ENCODE measurements around the gene PVALB. TPM values are rescaled to one million over a fixed set of nuclear protein-coding genes. Genes with fewer than 3 reads are reported as not detected.

Gene PVALB
- total RNA-seq, 1 donor from 2014 or later = not detected

DNA sequence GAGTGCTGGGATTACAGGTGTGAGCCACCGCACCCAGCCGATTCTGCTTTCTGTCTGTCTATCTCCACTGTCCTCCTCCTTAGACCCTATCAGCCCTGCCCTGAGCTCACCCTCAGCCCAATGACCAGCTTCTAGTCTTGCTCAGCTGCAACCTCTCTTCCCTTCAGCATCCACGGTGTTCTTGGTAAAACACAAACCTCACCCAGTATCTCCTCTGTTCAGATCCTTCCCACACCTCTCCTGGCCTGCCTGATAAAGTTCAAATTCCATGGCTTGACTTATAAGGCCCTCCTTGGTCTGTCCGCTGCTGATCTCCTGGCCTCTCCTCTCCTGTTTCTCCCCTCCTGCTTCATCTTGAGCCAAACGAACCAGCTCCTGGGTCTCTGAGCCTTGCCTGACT is 29.4 kb upstream of the PVALB start:
- no peak for DNase-seq

DNA sequence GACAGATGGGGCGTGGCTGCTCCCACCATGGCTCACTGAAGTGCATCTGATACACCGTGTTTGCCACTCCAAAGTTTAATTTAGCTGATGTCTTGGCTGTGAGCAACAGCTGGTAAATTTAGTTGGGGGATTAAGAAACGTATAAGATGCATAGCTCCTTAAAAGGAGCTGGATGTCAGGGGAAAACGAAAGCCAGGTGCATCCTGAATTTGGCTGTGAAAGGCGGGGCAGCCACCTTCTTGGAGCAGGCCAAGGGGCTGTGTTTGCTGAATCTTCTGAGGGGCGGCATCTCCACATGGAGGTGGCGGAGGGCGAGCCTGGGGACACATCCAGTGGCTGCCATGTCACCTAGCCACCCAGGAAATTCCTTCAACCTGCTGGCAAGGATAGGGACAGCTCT is 23.3 kb upstream of the PVALB start:
- no peak for DNase-seq

DNA sequence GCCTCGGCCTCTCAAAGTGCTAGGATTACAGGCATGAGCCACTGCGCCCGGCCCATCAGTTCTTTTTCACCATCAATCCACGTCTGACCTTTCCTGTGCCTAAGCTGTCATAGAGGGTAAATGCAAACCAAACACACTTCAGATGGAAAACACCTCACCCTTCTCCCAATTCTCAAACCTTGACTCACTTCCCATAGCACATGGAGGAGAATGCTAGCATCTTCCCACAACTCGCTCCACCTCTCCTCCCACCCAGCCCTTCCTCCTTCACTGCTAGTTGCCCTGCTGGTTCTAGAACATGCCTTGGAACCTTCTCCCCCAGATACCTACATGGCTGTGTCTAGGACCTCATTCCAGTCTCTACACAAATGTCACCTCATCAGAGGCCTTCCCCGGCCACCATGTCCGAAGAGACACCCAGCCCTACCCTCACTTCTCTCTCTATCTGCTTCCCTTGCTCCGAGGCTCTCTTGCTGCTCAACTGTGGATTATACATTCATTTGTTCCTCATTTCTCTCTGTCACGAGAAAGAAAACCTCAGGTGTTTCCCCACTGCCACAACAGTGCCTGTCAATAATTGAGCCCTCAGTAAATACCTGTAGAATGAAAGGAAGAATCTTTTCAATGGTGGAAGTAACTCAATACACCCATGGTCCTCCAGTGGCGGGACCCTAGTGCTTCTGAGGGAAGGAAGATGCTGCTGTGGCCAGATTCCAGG is 22.7 kb upstream of the PVALB start:
- no peak for DNase-seq

DNA sequence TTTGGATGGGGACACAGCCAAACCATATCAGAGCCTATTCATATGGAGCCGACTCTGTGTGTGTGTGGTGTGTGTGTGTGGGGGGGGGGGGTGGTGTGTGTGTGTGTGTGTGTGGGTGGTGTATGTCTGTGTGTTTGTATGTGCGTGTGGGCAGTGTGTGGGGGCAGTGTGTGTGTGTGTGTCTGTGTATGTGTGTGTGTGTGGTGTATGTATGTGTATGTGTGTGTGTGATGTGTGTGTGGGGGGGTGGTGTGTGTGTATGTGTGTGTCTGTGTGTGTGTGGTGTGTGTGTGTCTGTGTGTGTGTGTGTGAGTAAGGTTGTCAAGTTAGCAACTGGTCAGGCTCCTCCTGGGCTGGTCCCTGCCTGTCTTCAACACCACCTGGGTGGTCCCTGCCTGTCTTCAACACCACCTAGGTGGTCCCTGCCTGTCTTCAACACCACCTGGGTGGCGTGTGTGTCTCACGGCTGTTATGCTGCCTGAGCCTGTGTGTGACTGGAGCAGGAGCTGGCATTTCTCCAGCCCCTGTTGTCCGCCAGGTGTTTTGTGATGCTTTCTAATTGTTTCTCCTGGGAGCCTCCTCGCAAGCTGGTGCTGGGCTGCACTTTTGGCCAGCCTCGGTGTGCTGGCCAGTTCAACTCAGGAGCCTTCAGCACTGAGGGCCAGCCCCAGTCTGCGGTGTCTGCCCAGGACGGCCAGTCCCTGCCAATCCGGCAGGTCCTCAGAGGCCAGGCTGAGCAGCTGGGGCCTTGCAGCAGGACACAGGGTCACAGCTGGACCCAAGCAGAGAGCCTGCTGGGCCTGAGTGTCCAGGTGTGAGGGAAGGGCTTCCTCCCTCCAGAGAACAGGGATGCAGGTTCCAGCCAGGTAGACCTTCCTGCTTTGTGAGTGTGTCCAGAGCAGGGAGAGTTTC is 21.5 kb upstream of the PVALB start:
- no peak for DNase-seq

DNA sequence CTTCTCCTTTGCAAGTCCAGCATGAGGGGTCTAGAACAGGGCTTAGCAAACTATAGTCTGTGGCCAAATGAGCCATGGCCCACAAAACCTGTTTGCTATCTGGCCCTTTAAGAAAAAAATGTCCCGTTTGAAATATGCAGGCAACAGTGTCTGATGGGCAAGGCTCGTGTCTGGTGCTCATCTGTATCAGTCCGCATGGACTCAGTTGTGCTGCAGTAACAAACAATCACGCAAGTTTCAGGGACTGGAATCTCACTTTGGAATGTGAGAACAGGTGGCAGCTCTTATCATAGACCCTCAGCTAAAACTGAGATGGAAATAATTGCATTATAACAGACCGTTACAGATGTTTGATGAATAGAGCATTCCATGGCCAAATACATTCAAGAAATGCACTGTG is 19.1 kb upstream of the PVALB start:
- no peak for DNase-seq

DNA sequence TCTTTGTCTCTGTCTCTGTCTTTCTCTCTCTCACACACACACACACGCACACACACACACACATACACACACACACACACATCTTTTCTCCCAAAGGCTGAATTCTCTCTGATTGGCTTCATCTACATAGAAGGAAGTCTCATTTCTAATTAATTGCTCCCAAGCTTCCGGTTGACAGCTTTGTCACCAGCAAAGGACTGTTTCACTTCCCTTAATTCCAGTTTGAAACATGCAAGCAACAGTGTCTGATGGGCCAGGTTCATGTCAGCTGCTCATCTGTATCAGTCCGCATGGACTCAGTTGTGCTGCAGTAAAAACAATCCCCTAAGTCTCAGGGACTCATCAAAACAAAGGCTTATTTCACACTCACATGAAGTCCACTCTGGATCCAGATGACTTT is 16.2 kb upstream of the PVALB start:
- DNase-seq = no peak

DNA sequence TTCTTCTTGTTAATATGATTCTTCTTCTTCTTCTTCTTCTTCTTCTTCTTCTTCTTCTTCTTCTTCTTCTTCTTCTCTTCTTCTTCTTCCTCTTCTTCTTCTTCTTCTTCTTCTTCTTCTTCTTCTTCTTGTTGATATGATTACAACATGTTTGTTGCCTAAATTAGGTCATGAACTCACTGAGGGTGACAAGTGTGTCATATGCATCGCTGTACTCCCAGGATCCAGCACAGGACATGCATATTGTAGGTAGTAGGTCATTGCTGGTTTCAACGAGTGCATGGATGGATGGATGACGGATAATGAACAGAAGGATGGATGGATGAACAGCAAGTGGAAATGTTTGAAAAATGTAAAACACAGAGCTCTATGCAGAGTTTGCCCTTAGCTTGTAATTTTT is 14.9 kb upstream of the PVALB start:
- no peak for DNase-seq

DNA sequence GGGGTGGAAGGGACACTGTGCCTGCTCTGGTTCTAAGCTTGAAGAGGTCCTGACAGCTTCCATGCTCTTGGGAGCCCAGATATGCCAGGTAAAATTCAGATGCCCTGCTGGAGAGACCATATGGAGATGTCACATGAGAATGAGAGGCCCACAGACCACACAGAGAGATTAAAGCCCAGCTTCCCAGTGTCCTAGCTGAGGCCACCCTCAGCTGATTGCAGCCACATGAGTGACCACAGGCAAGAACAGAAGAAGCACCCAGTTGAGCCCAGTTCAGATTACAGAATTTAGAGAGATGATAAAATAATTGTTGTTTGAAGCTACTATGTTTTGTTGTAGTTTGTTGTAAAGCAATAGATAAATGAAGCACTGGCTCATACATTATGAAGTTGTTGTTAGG is 14.4 kb upstream of the PVALB start:
- DNase-seq = no peak

DNA sequence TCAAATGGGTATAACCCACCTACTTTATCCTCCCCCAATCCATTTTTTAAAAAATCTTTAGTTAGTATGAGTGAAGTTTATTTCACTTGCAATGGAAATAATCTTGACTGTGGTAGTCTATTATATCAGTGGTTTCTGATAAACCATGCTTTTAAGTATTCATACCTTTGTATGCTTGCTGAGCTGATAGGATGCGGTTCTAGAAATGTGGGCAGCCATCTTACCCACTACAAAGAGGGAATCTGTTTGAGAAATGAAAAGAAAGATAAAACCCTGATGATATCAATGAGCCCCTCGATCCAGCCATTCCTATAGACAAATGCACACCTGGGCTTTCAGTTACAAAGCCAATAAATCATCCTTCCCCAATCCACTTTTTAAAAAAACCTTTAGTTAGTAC is 13.8 kb upstream of the PVALB start:
- no peak for DNase-seq

DNA sequence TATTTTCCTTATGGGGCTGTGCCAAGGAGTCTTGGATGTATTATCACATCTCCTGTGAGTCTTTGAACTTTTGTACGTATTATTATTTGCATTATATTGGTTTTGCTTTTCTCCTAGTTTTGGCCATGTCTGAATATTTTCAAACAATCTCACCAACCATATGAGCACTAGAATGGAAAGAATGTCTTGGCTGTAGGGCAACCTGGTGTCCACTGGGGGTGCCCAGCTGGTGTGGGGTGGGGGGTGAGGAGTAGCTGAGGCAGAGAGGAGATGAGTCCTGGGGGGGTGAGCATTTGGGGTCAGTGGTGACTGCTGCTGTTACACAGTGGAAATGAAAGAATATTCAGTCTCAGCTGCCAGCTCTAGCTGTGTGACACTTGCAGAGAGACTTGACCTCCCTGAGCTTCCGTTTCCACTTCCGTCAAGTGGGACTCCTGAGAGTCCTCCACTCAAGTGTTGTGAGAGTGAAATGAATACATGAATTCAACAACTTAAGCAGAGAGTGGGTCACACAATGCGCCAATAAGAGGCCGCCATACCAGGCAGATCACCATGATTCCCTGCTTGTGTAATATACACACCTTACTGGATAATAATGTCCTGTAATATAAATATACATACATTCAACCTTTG is 12.7 kb upstream of the PVALB start:
- no peak for DNase-seq

DNA sequence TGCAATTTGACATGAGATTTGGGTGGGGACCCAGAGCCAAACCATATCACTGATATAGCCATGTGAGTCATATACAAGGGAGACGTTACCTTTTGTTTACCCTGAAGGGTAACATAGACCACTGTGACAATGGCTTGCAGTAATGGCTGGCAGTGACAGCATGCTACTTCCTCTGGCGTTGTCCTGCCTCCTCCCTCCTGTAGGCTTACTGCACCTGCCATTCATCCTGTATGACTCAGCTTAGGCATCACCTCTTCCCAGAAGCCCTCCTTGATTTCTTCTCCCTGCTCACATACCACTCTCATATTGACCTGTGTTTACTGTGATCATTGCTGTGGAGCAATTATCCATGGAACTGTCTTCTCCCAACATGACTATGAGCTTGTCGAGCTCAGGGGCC is 12.0 kb upstream of the PVALB start:
- DNase-seq = no peak

DNA sequence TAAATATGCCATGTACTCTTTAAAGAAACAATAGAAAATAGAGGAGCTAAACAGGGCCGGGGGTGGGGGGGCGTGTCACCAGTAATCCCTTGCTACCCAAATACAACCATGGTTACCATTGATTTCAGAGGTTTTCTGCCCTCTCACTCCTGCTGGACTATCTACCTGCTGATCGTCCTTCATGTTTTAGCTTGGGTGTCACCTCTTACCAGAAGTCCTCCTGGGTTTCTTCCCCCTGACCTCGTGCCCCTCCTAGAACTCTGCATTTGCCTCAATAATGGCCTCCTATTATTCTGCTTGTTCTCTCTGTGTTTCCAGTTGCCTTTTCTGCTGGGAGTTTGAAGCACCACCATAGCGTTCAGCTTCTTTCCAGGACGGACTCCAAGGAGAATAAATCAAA is 9.4 kb upstream of the PVALB start:
- DNase-seq = no peak

DNA sequence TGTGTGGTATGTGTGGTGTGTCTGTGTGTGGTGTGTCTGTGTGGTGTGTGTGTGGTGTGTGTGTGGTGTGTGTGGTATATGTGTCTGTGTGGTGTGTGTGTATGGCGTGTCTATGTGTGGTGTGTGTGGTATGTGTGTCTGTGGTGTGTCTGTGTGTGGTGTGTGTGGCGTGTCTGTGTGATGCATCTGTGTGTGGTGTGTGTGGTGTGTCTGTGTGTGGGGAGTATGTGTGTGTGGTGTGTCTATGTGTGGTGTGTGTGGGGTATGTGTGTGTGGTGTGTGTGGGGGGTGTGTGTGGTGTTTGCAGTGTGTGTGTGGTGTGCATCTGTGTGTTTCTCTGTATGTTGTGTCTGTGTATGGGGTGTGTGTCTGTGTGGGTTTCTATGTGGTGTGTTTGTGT is 7.8 kb upstream of the PVALB start:
- DNase-seq = no peak

DNA sequence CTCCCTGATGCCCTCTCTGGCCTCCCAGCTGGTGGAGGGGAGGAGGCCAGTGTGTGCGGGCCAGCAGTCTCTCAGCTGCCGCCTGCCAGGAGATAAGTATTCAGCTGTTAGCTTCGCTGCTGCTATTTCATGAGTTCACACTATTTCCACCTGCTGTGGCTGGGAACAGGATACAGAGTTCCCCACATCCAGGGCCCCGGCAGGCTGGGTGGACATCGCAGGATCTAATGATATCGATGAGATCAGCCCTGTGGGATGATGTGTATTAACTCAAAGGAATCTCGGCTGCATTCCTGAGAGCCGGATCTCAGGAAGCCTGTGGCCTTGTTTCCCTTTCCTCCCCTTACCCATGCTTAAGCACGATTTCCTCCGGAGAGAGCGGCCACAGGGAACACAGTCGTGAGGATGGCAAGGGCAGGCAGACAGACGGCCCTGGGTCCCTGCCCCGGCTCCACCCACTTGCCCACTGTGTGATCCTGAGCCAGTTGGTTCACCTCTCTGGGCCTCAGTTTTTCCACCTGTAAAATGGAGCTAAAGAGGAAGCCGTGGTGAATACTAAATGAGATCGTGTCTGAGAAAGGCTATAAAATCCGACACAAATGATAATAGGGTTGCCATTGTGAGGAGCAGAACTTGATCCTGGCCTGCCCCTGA is 6.5 kb upstream of the PVALB start:
- no peak for DNase-seq

DNA sequence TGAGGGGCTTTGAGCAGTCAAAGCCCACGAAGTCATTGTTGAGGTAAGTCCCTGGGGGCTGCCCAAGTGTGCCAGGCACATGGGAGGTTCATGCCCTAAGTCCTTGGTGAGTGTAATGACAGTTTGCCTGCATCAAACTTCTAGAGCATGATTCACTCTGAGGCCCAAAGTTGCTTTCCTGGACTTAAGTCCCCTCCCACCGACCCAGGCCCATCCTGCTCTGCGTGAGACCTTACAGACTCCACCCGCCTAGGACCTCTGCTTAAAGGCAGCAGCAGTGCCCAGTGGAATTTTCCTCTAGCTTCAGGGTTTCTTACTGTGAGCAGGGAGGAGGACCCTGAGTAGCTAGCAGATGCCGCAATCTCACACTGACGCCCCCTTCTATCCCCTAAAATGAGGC is 5.7 kb upstream of the PVALB start:
- DNase-seq = no peak

DNA sequence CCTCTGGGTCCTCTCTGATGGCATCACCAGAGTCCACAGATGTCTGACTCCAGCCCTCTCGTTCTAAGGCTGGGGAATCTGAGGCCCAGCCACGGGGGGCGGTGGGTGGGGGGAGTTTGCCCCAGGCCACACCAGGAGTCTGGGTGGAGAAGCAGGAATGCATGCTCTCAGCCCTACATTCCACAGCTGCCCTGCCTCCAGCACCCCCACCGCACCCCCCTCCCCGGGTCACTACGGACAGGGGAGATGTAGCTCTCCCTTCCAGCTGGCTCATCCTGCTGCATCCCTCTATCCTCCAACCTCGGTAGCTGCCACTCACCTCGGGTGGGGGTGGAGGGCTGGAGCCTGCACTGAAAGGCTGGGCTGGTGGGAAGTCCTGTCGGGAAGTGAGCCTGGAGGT is 2.3 kb upstream of the PVALB start:
- DNase-seq = no peak

DNA sequence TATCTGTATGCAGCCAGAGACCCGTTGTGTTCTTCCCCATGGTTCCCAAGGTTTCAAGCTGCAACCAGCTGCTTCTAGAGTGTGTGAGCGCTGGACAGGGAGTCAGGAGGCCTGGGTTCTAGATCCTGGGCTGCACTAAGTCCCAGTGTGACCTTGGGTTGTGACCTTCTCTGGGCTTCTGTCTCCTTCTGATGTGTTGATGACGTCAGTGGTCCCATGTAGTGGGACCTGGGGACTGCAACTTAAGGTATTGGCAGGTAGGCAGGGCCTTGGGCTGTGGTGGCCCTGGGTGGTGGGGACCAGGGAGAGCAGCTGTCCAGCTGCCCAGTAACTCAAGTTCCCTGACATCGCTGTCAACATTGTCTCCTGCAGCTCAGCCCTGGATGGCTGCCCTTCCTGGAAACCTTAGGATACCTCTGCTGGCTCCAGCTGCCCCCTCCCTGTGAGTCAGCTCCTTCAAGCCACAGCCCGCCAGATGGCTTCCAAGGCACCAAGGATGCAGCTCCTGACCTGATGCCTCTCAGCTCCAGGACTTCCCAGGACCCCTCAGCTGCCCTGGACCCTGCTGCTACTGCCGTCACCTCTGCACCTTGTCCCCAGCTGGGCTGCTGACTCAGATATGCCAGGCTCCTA is 1.3 kb upstream of the PVALB start:
- no peak for DNase-seq

DNA sequence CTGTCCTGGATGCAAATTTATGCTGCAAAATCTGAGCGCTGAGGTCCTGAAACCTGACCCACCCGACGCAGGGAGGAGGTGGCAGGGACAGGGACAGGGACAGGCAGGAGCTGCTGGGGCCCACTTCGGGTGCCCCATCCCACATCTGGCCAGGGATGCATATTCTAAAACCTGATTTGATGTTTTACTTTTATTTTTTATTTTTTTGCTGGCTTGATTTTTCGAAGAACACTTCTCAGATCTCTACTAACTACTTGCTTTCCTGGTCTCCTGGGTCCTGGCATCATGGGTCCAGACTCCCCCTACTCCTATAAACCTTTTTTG is 652 bp upstream of the PVALB start:
- DNase-seq = no peak

DNA sequence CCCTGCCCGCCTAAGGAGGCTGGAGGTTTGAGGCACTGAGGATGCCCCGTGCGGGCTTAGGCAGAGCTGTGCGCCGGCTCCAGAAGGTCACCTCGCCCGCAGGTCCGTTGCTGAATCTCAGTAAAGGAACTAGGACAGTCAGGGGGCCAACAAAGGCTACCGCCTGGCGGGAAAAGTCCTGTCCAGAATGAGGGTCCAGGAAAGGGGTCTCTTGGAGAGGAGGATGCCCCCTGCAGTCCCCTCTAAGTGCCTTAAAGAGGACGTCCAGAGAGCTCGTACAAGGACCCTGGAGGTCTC is 548 bp downstream of the PVALB start:
- DNase-seq = no peak

DNA sequence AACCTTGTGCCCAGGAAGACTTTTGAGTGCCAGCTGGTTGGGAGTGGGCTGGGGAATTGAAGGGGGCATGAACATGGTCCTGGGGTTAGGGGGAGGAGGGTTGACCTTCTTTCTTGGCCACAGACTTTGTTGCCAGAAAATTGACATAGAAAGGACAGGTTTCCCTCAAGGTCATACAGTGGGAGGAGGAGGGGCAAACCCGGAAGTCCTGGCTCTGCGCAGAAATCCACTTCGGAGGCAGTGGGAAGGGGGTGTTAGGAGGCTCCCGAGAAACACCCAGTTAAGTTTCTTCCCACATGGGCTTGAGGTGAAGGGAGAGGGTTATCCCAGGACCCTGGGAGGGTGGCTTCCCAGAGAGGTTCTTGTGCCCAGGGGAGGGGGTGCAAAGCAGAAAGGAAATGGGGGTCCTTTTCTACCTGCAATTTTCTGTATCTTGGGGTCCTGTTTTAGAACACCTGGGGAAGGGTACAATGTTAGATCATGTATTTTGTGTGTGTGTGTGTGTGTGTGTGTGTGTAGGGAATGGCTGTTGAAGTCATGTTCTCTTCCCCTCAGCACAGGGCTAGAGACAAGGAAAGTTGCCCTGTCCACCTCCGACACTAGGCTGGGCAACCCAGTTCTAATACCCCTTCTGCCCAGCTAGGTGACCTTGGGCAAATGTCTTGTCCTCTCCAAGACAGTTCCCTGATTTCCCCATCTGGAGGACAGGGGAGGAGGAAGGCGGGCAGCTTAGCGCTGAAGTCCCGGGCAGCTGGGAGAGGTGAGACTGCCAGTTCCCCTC is 1.1 kb downstream of the PVALB start:
- DNase-seq = no peak

DNA sequence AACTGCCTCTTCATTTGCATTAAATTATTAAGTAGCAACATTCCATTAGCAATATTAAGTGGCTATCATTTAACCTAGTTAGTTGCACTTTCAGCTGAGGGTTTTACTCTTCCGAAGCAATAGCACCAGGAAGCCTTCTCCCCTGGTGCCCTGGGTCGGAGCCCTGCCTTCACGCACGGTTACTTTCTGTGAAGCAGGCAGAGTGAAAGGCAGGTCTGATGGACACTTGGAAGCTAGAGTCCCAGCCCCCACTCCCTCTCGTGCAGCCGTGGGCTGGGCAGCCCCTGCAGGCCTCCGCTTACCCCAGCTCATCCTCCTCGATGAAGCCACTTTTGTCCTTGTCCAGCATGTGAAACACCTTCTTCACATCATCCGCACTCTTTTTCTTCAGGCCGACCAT is 2.0 kb downstream of the PVALB start:
- DNase-seq = no peak

All from skin of body (tissue), 2 donors.